Endothelial cell of umbilical vein (primary cell): ENCODE results near the gene HIP1. TPM values are rescaled to one million over a fixed set of nuclear protein-coding genes. Genes with fewer than 3 reads are reported as not detected.

Experiments used
- BruUV-seq: library from RNA; stranded (reverse); fragments of 400-500 nt; replicated peaks from 2 replicates; lab custom pipeline; 2021; lab: Mats Ljungman, UMichigan
- CTCF ChIA-PET: fragments of 300-600, 350-600 bp; sonication (Branson Sonifier 250); formaldehyde crosslinking; loops from one replicate; lab custom pipeline; 2021; ENCODE audit warnings: antibody characterized with exemption, inconsistent platforms; lab: Charles Lee
- POLR2A ChIA-PET: fragments of 300-600, 350-600 bp; sonication (Branson Sonifier 250); formaldehyde crosslinking; loops from one replicate; lab custom pipeline; 2021; ENCODE audit warnings: antibody characterized with exemption, inconsistent platforms; lab: Charles Lee
- DNase-seq: peaks from one replicate; pipeline ENCODE4 v3.0.0-alpha.2; 2011; ENCODE audit warnings: low read depth, low spot score
- FAIRE-seq: peaks from 2 replicates; lab custom pipeline; 2011; peaks lifted over from hg19 to GRCh38; lab: Jason Lieb, UNC
- H2AFZ ChIP-seq: 2 replicates; pipeline ENCODE4 v1.6.0; 2012; ENCODE audit warnings: low read depth, low read length, control low read depth, inconsistent platforms
- H3K27ac ChIP-seq: 2 replicates; pipeline ENCODE4 v1.5.1; 2011; ENCODE audit warnings: low read depth, mild to moderate bottlenecking, control low read depth, low read length, moderate library complexity; ENCODE audit not compliant: insufficient read depth
- H3K27me3 ChIP-seq, 2 experiments: 2 replicates each; pipeline versions ENCODE4 v1.6.0 to v1.6.1; 2011; ENCODE audit warnings: low read length in 2 of 2, mixed read lengths in 1 of 2; ENCODE audit not compliant: control insufficient read depth in 2 of 2, insufficient read depth in 2 of 2
- H3K36me3 ChIP-seq, 2 experiments: 2 replicates in 1 of 2; 3 replicates in 1 of 2; pipeline ENCODE4 v1.5.1; 2011; ENCODE audit warnings: low read length in 2 of 2, mild to moderate bottlenecking in 1 of 2, moderate library complexity in 1 of 2; ENCODE audit not compliant: control insufficient read depth in 2 of 2, insufficient read depth in 2 of 2; ENCODE audit errors: extremely low read depth in 1 of 2
- H3K4me1 ChIP-seq: 3 replicates; pipeline ENCODE4 v1.5.1; 2011; ENCODE audit warnings: mild to moderate bottlenecking, low read length; ENCODE audit not compliant: control insufficient read depth, insufficient read depth; ENCODE audit errors: extremely low read depth
- H3K4me2 ChIP-seq: 2 replicates; pipeline ENCODE4 v1.6.1; 2011; ENCODE audit warnings: low read length, control low read depth, mixed read lengths; ENCODE audit not compliant: insufficient read depth
- H3K4me3 ChIP-seq, 3 experiments: fragments of 200-600 bp in 1 of 3; sonication (generic), shearing (Covaris generic) in 1 of 3; replicated peaks in 1 of 3; 2 replicates each; pipeline ENCODE4 v1.5.1; 2011 to 2016; ENCODE audit warnings: control low read depth in 3 of 3, low read length in 3 of 3, mild to moderate bottlenecking in 2 of 3, inconsistent platforms in 1 of 3, low read depth in 1 of 3, moderate library complexity in 1 of 3; ENCODE audit not compliant: insufficient read depth in 1 of 3
- H3K79me2 ChIP-seq: 2 replicates; pipeline ENCODE4 v1.6.0; 2012; ENCODE audit warnings: low read length, inconsistent platforms; ENCODE audit not compliant: control insufficient read depth, insufficient read depth
- H3K9ac ChIP-seq: replicated peaks from 2 replicates; pipeline ENCODE3; 2011; ENCODE audit warnings: low read length, control low read depth; ENCODE audit not compliant: insufficient read depth; ENCODE audit errors: extremely low read depth
- H3K9me1 ChIP-seq: replicated peaks from 3 replicates; pipeline ENCODE4 v1.6.0; 2011; ENCODE audit warnings: mild to moderate bottlenecking, low read length; ENCODE audit not compliant: control insufficient read depth, insufficient read depth; ENCODE audit errors: extremely low read depth
- H3K9me3 ChIP-seq: replicated peaks from 2 replicates; pipeline ENCODE4 v1.5.1; 2012; ENCODE audit warnings: low read length, inconsistent platforms; ENCODE audit not compliant: control insufficient read depth, insufficient read depth
- H4K20me1 ChIP-seq: replicated peaks from 2 replicates; pipeline ENCODE3; 2011; ENCODE audit warnings: mild to moderate bottlenecking, low read length; ENCODE audit not compliant: control insufficient read depth, insufficient read depth; ENCODE audit errors: extremely low read depth
- CTCF ChIP-seq, 2 donors: IDR thresholded peaks; 1 replicate in 1 of 2; 2 replicates in 1 of 2; pipeline ENCODE4 v1.5.1; 2011; ENCODE audit warnings: low read length in 2 of 2, mild to moderate bottlenecking in 2 of 2, moderate library complexity in 2 of 2, control low read depth in 1 of 2, inconsistent platforms in 1 of 2, low read depth in 1 of 2; ENCODE audit not compliant: insufficient read depth in 1 of 2; ENCODE audit errors: extremely low read depth in 1 of 2
- EZH2 ChIP-seq: IDR thresholded peaks from 2 replicates; pipeline ENCODE4 v1.6.1; 2012; ENCODE audit warnings: borderline replicate concordance, low read depth, mild to moderate bottlenecking, moderate library complexity, low read length, inconsistent platforms; ENCODE audit not compliant: severe bottlenecking
- FOS ChIP-seq: IDR thresholded peaks from 2 replicates; pipeline ENCODE4 v1.6.1; 2011; ENCODE audit warnings: mild to moderate bottlenecking, low read length, moderate library complexity, borderline replicate concordance; ENCODE audit not compliant: insufficient read depth
- GATA2 ChIP-seq: IDR thresholded peaks from 2 replicates; pipeline ENCODE4 v1.7.0; 2011; ENCODE audit warnings: low read depth, mild to moderate bottlenecking, moderate library complexity, mixed read lengths, low read length; ENCODE audit not compliant: insufficient read length, insufficient read depth
- JUN ChIP-seq: IDR thresholded peaks from 2 replicates; pipeline ENCODE4 v1.6.1; 2011; ENCODE audit warnings: borderline replicate concordance, low read depth; ENCODE audit not compliant: insufficient read length, insufficient read depth
- MYC ChIP-seq: IDR thresholded peaks from one replicate; pipeline ENCODE4 v1.6.1; 2011; ENCODE audit warnings: mild to moderate bottlenecking, low read depth, low read length
- POLR2A ChIP-seq: IDR thresholded peaks from 2 replicates; pipeline ENCODE4 v1.6.1; 2012; ENCODE audit warnings: low read depth, mild to moderate bottlenecking, control low read depth, low read length
- POLR2AphosphoS5 ChIP-seq: IDR thresholded peaks from 2 replicates; pipeline ENCODE4 v1.6.1; 2012; ENCODE audit warnings: low read depth, mild to moderate bottlenecking, control low read depth, low read length, moderate library complexity; ENCODE audit not compliant: insufficient read depth
- dilution Hi-C: fragments of 300-500 bp; cut with MboI; formaldehyde crosslinking; loops from one replicate; pipeline ENCODE4 v1.15.0; 2019; ENCODE audit warnings: low sequenced_read_pairs; ENCODE audit not compliant: extremely low pct_ligation_motif_present
- intact Hi-C: fragments of 100-400 bp; cut with micrococcal nuclease; formaldehyde crosslinking; loops from one replicate; pipeline ENCODE4 v1.10.0; 2022
- polyA plus RNA-seq, 4 experiments: library from polyadenylated mRNA; depleted of rRNA in 3 of 4; stranded (reverse) in 3 of 4; unstranded in 1 of 4; fragments of >200 nt; gene quantifications; 2 replicates each; pipeline versions ENCODE4 v1.2.1 to v1.2.3, GENCODE V29; 2011 to 2012; ENCODE audit warnings: missing spikeins in 1 of 4
- total RNA-seq: library from RNA; stranded (reverse); gene quantifications from 2 replicates; pipeline ENCODE4 v1.2.3, GENCODE V29; 2021
- TF ChIP-seq, protein P1 (sequence below): IDR thresholded peaks from 2 replicates; pipeline ENCODE4 v1.6.1; 2011; ENCODE audit not compliant: insufficient read depth, insufficient read length

HIP1 gene
- total and polyA plus RNA-seq, 2 donors (not counting 3 experiments of a cell fraction or from before 2014, with no cell fraction given): 23.7 to 47.6 TPM

- Histone ChIP-seq H2AFZ (no peak overlapping the region), H3K9ac (no peak overlapping the region), H3K9me1 (no peaks in the 10 kb centered on the region), H3K27me3 (no peaks in the 10 kb centered on the region), H3K27ac (no peak overlapping the region), H4K20me1 (no peaks in the 10 kb centered on the region), H3K4me3 (no peak overlapping the region), H3K79me2 (no peaks in the 10 kb centered on the region), H3K9me3 (no peaks in the 10 kb centered on the region), H3K4me2 (no peak overlapping the region), H3K4me1 (peaks cover 18% of the 10 kb centered on the region), H3K36me3 (no peaks in the 10 kb centered on the region)
- ChIA-PET POLR2A (no interaction called here), CTCF (no interaction called here)
- intact Hi-C loops (no loop called here), dilution Hi-C loops (no loop called here)
- DNase-seq (no peak), FAIRE-seq (no peak)
- no TSS peak for BruUV-seq
- TF ChIP-seq JUN (no peak), GATA2 (no peak), CTCF (IDR thresholded peaks at IDR 0.05; ENCODE audit: extremely low read depth in 1 of 2, insufficient read depth in 1 of 2, low read depth in 1 of 2, low read length in 2 of 2) (no peak), FOS (no peak), POLR2AphosphoS5 (no peak), POLR2A (no peak), EZH2 (no peak), MYC (no peak)
- TF ChIP-seq, protein P1, sequence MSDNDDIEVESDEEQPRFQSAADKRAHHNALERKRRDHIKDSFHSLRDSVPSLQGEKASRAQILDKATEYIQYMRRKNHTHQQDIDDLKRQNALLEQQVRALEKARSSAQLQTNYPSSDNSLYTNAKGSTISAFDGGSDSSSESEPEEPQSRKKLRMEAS: no peak
Measured at GRCh38 chr7:75653651-75654050, 85.1 kb downstream of the HIP1 start.
